CD4-positive, alpha-beta T cell treated with Interleukin-10 for 1 hour (primary cell): Measurements from ENCODE around the gene TMEM132D.
"Not testable (repeated sequence)": the region's sequence is repeated elsewhere in the genome, so short reads cannot be mapped to it uniquely, and the experiment has no call there.

Experiments
- DNase-seq: peaks from one replicate; pipeline ENCODE4 v3.0.0-alpha.2; 2020

The TMEM132D gene

DNA sequence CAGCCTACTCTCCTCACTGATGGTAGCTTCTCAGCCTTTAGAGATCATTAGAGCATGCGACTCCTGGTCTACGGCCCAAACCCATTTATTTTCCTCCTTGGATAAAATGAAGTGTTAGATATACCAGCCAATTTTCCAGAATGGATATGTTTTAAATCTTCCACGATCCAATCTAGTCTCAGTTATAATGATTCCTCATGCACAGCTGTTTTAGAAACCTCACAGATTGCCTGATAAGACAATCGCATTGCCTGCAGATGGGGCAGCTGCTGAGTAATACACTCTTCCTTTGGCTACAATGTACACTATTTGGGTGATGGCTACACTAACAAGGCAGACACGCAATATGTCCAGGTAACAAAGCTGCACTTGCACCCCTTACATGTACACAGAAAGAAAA is 823.4 kb downstream of the TMEM132D start:
- DNase-seq, result no peak

- no peak for DNase-seq
Measured at GRCh38 chr12:129079719-129080118, 824.1 kb downstream of the TMEM132D start.

DNA sequence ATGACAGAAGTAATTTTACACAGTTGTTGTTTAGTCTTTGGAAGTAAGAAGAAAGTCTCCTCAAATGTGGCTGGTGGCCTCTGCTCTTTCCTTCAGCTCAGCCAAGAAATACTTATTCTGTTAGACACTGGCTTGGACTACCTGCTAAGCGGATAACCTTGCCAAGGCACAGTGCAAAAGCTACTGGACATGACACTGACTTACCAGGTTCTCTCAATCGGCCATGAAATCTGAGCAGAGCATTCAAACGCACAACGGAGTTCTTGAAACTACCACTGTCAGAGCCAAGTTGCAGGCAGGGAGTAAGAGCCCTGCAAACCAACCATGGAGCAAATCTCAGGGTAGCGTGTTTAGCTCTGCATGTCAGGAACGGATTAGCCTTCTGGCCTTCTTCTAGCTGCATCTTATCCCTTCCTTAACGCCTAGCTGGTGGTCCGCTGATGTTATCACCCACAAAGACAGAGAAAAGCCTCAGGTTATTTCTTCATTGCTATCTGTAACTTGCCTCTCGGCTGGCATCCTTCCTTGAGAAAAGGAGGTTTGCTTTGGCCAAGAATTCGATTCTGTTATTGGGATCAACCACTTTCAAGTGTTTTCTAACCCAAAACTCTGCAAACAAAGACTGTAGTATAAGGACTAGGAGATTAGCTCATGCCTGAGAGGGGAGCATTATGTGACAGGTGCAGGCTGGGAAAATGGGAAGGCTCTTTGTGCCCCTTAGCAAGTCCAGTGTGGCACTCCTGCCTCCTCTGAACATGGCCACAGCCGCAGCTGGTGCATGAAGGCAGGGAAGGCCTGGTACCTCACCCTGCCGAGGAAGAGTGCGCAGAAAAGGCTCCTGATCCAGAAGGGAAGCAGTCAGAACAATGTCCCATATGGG is 827.1 kb downstream of the TMEM132D start:
- DNase-seq, result no peak

DNA sequence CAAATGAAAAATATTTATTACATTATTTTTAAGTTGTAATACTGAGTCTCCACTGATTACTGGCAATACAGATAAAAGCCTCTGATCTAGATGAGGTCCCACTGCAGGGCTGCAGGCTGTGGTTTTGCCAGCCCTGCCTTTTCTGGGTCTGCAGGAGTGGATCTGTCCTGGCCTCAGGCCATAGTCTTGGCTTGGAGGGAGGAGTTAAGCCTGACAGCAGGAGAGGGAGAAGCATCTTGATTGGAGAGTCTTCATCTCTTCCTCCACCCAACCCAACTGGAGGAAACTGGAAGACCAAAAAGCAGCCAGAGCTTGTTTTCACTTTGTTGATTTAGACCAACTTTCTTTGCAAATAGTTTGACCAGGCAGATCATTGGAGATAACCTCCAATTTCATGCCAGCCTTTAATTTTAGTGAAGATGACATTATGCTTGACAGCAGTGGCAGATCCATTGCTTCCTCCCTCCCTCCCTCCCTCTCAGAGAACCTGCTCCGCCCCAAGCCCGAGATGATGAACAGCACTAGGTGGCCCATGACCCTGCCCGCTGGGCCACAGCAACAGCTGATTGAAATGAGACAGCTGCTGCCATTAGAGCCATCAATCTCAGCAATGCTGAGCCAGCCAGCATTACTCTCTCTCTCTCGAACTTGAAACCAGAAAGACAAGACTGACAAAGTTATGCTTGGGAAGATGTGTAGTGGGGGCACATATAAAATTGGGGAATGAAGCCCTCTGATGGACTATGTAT is 828.2 kb downstream of the TMEM132D start:
- no peak for DNase-seq

DNA sequence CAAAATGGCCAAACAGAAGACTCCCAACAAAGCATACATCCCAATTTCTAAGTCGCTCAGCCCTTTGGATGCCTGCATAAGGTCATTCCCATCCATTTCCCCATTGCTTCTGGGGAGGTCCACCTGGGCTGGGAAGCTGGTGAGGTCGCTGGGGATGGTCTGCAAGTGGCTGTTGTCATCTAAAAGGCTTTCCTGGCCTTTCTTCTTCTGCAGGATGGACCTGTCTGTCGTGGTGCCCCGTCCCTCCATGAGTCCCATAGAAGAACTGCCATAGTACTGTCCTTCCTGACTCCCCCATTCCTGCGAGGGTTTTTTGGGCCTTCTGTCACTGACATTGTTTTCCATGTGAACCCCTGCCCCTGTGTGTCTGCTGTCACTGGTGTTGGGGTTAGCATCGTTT is 829.4 kb downstream of the TMEM132D start:
- DNase-seq, result no peak

DNA sequence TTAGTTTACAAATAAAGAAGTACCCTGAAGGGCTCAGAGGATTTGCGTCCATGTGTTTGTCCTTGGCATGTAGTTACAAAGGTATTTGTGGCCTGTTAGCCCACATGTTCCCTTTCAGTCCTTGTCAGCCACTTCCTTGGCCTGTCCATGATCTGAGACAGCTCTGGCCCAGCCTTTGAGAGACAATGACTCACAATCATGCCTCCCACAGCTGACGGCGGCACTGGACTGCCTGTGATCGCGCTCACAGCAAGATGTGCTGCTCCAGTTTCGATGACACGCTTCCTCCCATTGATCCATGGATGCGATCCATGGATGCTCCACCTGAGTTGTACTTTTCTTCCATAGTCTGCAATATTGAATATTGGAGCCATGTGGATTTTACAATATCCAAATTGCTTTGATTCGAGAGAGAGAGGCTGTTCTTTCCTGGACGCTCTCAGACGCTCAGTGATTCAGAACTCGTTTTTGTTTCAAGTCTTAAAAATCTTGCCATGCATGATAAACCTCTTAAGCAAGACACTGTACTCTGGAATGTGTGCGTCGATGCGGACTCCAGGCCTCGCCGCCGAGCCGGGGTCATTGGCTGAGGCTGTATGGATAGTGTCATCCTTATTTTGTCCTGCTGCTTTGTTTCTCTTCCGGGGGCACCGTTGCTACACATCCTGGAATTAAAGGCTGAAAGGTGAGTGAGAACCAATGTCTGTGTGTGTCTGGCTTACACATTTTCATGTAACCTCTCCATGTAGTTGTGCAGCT is 830.5 kb downstream of the TMEM132D start:
- DNase-seq, result no peak

GRCh38 chr12:129071362-129071761 is 832.5 kb downstream of the TMEM132D start:
- no peak for DNase-seq

- no peak for DNase-seq
Measured at GRCh38 chr12:129069886-129070285, 833.9 kb downstream of the TMEM132D start.

DNA sequence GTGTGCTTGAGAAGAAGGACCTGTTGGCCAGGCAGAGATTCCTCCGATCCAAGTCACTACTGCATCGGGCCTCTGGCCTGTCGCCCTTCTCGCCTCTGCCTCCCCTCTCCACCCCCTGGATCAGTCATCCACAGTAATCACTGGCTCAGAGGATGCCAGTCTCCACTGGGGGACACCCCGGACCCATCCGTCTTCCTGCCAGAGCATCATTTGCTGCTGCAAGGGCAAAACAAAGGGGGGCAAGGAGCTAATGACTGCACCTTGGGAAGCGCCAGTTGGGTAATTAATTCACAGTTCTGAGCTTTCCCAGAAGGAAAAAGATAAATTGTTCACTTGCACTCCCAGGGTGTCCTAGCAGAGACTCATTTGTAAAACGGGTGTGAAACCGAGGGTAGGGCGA is 835.1 kb downstream of the TMEM132D start:
- DNase-seq, result no peak

DNA sequence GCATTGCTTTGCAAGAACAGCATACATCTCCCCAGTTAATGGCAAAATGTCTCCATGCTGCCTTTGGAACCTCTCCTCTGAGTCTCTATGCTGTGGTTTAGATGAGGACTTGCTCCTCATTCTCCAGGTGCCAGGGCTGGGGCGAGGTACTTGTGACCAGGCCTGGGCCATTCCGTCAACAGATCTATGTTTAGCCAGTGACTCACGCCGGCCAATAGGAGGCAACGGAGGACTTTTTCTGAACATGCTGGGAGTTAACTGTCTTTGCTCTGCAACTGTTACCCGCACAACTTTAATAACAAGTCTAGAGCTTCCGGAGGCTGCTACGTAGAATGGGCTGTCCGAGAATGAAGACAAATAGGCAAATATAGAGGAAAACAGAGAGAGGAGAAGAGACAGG is 836.3 kb downstream of the TMEM132D start:
- no peak for DNase-seq

GRCh38 chr12:129064209-129064855 is 839.5 kb downstream of the TMEM132D start:
- no peak for DNase-seq

DNA sequence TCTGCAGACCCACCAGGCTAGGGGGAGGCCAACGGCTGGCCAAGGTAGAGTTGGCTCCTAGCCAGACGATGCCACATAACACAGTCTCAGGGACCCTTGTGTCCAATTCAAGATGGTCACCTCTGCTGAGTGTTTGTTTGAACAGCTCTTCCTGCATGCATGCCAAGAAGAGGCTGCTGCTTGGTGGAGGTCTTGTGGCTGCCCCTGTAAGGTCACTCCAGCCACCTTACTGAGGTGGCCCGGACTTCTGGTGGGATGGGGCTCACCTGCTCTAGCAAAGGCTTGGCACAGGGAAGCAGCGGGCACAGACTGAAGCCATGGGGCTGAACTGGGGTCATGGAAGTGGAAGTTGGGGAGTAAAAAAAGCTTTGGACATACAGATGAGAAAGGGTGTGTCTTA is 840.2 kb downstream of the TMEM132D start:
- DNase-seq, result no peak

DNA sequence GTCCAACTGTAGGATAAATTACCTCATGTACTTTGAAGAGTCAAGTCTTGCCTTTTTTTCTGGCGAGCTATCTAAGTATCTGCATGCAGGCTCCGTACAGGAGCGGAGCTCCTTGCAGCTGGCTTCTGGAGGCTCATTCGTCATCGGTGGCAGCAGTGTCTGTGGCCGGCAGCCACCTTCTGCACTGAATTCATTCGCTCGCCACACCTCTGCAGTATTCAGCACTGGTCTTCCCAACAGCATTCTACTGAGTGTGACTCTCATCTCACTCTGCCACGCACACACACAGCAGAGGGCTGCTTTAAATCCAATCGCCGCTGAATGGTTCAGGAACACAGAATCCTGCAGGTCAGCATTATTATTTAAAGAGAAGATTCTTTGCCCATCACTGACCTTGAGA is 850.6 kb downstream of the TMEM132D start:
- no peak for DNase-seq

GRCh38 chr12:129052373-129052772 is 851.5 kb downstream of the TMEM132D start:
- DNase-seq, result no peak

DNA sequence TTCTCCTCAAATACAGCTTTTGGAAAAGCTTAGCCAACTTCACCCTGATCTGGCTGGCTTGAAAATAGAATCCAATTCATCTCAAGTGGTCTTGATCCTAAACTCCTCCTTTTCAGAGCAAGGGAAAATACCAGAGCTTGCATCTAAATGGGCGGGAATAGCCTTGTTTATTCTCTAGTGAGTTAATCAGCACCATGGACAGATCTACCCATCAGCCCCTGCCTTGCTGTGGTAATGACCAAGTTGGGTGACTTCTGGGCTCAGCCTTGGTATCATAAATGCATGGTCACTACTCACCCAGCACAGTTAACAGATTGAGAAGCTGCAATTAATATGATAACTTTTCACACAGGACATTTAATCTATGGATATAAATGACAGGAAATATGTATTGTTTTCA is 853.9 kb downstream of the TMEM132D start:
- no peak for DNase-seq

DNA sequence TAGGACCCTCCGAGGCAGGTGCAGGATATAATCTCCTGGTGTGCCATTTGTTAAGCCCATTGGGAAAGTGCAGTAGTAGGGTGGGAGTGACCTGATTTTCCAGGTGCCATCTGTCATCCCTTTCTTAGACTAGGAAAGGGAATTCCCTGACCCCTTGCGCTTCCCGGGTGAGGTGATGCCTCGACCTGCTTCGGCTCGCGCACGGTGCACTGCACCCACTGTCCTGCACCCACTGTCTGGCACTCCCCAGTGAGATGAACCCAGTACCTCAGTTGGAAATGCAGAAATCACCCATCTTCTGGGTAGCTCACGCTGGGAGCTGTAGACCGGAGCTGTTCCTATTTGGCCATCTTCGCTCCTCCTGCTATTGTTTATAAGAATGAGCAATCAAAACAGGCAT is 860.5 kb downstream of the TMEM132D start:
- not testable (repeated sequence) for DNase-seq

- no peak for DNase-seq
Measured at GRCh38 chr12:129036135-129036534, 867.7 kb downstream of the TMEM132D start.

DNA sequence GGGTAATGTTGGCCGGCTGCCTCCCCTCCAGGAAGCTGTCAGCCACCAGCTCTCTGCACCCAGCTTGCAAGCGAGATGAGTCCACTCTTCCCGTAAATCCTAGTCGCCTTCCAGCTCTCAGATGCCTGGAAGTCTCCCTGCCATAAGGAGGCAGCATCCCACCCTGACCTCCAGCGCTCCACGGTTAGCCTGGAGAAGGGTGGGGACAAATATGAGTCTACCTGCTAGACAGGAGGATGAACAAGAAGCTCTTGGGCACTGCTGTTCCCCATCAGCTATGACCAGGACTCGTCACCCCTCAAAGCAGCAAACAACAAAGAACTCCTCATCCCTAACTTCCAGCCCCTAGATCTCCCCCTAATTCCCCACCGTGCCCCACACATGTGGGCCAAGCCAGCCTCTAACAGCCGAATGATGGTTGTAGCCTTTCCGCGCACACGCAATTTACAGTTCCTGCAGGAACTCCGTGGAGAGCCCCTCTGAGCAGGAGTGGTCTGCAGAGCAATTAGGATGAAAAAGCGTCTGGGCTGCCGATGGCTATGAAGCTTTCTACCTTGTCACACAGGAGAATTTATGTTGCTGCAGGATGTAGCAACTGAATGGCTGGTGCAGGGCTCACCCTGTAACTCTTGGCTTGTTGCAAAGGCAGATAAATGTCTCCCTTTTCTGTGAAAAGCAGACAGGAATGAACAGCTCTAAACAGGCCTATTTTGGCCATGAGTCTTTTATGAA is 869.1 kb downstream of the TMEM132D start:
- no peak for DNase-seq

- DNase-seq, result no peak
Measured at GRCh38 chr12:129028844-129029243, 875.0 kb downstream of the TMEM132D start.

DNA sequence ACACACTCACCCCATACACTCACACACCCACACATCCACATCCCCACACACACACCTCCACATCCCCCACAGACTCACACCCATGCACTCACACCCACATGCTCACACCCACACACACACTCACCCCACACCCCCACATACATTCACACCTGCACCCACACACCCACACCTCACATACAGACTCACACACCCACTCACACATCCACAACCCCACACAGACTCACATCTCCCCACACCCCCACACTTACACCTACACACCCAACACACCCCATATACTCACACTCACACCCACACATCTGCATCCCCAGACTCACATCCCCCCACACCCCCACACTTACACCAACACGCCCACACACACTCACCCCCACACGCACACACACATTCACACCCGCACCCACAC is 878.8 kb downstream of the TMEM132D start:
- DNase-seq, result no peak
